Fibroblast of lung (primary cell): Measurements from ENCODE around the gene CCDC157. TPM values are rescaled to one million over a fixed set of nuclear protein-coding genes. Genes with fewer than 3 reads are reported as not detected.

Experiments used
- DNase-seq, 2 donors: peaks; one replicate each; pipeline versions ENCODE4 v3.0.0 to v3.0.0-alpha.2; 2010; ENCODE audit warnings: low read depth in 2 of 2
- H2AFZ ChIP-seq: 2 replicates; pipeline ENCODE4 v1.5.1; 2012; ENCODE audit warnings: low read length, control low read depth, inconsistent platforms
- H3K27ac ChIP-seq: 2 replicates; pipeline ENCODE4 v1.5.1; 2011; ENCODE audit warnings: low read length, control low read depth; ENCODE audit not compliant: insufficient read depth
- H3K27me3 ChIP-seq: 2 replicates; pipeline ENCODE4 v1.5.1; 2011; ENCODE audit warnings: mild to moderate bottlenecking, low read length; ENCODE audit not compliant: control insufficient read depth, insufficient read depth
- H3K36me3 ChIP-seq: 2 replicates; pipeline ENCODE4 v1.5.1; 2011; ENCODE audit warnings: low read length; ENCODE audit not compliant: control insufficient read depth, insufficient read depth
- H3K4me1 ChIP-seq: 2 replicates; pipeline ENCODE4 v1.5.1; 2011; ENCODE audit warnings: low read length; ENCODE audit not compliant: control insufficient read depth, insufficient read depth; ENCODE audit errors: extremely low read depth
- H3K4me2 ChIP-seq: 2 replicates; pipeline ENCODE4 v1.5.1; 2011; ENCODE audit warnings: low read length, control low read depth; ENCODE audit not compliant: insufficient read depth; ENCODE audit errors: extremely low read depth
- H3K4me3 ChIP-seq, 4 experiments: fragments of 200-600 bp in 1 of 4; sonication (generic) in 1 of 4; replicated peaks in 1 of 4; 2 replicates each; pipeline ENCODE4 v1.5.1; 2011 to 2016; ENCODE audit warnings: low read length in 4 of 4, low read depth in 3 of 4, mild to moderate bottlenecking in 3 of 4, control low read depth in 2 of 4, inconsistent platforms in 1 of 4, mixed read lengths in 1 of 4; ENCODE audit not compliant: insufficient read depth in 1 of 4; ENCODE audit errors: control extremely low read depth in 1 of 4
- H3K79me2 ChIP-seq: 2 replicates; pipeline ENCODE4 v1.5.1; 2012; ENCODE audit warnings: mild to moderate bottlenecking, low read length, inconsistent platforms; ENCODE audit not compliant: control insufficient read depth, insufficient read depth
- H3K9ac ChIP-seq: 2 replicates; pipeline ENCODE4 v1.5.1; 2011; ENCODE audit warnings: mild to moderate bottlenecking, low read length, control low read depth; ENCODE audit not compliant: insufficient read depth
- H3K9me3 ChIP-seq: 2 replicates; pipeline ENCODE4 v1.5.1; 2012; ENCODE audit warnings: low read depth, low read length; ENCODE audit not compliant: control insufficient read depth, insufficient read depth
- H4K20me1 ChIP-seq: 2 replicates; pipeline ENCODE4 v1.5.1; 2011; ENCODE audit warnings: low read length; ENCODE audit not compliant: control insufficient read depth, insufficient read depth; ENCODE audit errors: extremely low read depth
- CTCF ChIP-seq, 2 donors: IDR thresholded peaks in 1 of 2; conservative IDR thresholded peaks in 1 of 2; 1 replicate in 1 of 2; 2 replicates in 1 of 2; pipeline ENCODE4 v1.5.1; 2011 to 2012; ENCODE audit warnings: low read length in 2 of 2, control low read depth in 1 of 2, inconsistent platforms in 1 of 2, low read depth in 1 of 2, mild to moderate bottlenecking in 1 of 2
- EZH2 ChIP-seq: IDR thresholded peaks from 2 replicates; pipeline ENCODE4 v1.5.1; 2012; ENCODE audit warnings: low read length, control low read depth, mild to moderate bottlenecking; ENCODE audit errors: missing control alignments
- polyA plus RNA-seq, 2 donors: library from polyadenylated mRNA; depleted of rRNA in 1 of 2; stranded (reverse) in 1 of 2; unstranded in 1 of 2; fragments of >200 nt; gene quantifications; 2 replicates each; pipeline ENCODE4 v1.2.1, GENCODE V29; 2011 to 2012; ENCODE audit warnings: missing spikeins in 1 of 2
- total RNA-seq: library from RNA; depleted of rRNA; stranded (reverse); fragments of >200 nt; gene quantifications from 2 replicates; pipeline ENCODE4 v1.2.1, GENCODE V29; 2014

CCDC157 gene
- total and polyA plus RNA-seq, 2 donors (not counting 1 experiment from before 2014, with no cell fraction given) = 0.77 to 1.5 TPM

- DNase-seq = no peak
- Histone ChIP-seq H3K36me3 (peaks cover 23% of the 10 kb centered on the region), H3K4me2 (no peak overlapping the region), H4K20me1 (no peaks in the 10 kb centered on the region), H3K4me1 (no peaks in the 10 kb centered on the region), H3K27me3 (no peaks in the 10 kb centered on the region), H3K79me2 (peaks cover 27% of the 10 kb centered on the region), H3K4me3 (no peak overlapping the region), H3K9ac (no peak overlapping the region), H3K9me3 (no peaks in the 10 kb centered on the region), H3K27ac (no peak overlapping the region), H2AFZ (no peak overlapping the region)
- TF ChIP-seq EZH2 (no peak), CTCF (conservative IDR thresholded peaks at IDR 0.05 in 1 of 2, IDR thresholded peaks at IDR 0.05 in 1 of 2; ENCODE audit: low read depth in 1 of 2, low read length in 2 of 2) (no peak)
Measured at GRCh38 chr22:30347255-30347892, 9.4 kb upstream of the CCDC157 start.

- no peaks in the 10 kb centered on the region for H3K4me1 ChIP-seq
- no peaks in the 10 kb centered on the region for H3K27me3 ChIP-seq
- H3K9me3 ChIP-seq = no peaks in the 10 kb centered on the region
- H3K79me2 ChIP-seq = peaks cover 30% of the 10 kb centered on the region
- peak overlapping the region; percentile 40 for H3K4me2 ChIP-seq
- H2AFZ ChIP-seq = no peak overlapping the region
- no peak for DNase-seq
- H3K4me3 ChIP-seq = no peak overlapping the region
- no peaks in the 10 kb centered on the region for H4K20me1 ChIP-seq
- peaks cover 25% of the 10 kb centered on the region for H3K36me3 ChIP-seq
- no peak overlapping the region for H3K27ac ChIP-seq
- no peak for TF ChIP-seq CTCF (conservative IDR thresholded peaks at IDR 0.05 in 1 of 2, IDR thresholded peaks at IDR 0.05 in 1 of 2; ENCODE audit: low read depth in 1 of 2, low read length in 2 of 2)
- no peak for TF ChIP-seq EZH2
- no peak overlapping the region for H3K9ac ChIP-seq
Measured at GRCh38 chr22:30348404-30348803, 8.4 kb upstream of the CCDC157 start.

GRCh38 chr22:30348809-30349208 lies 8.0 kb upstream of the CCDC157 start:
- Histone ChIP-seq H3K27ac (no peak overlapping the region), H3K79me2 (peaks cover 33% of the 10 kb centered on the region), H3K9ac (no peak overlapping the region), H3K9me3 (no peaks in the 10 kb centered on the region), H3K36me3 (peaks cover 25% of the 10 kb centered on the region), H3K4me3 (no peak overlapping the region), H2AFZ (no peak overlapping the region), H3K4me2 (peak overlapping the region; percentile 40), H3K4me1 (no peaks in the 10 kb centered on the region), H4K20me1 (no peaks in the 10 kb centered on the region), H3K27me3 (no peaks in the 10 kb centered on the region)
- peak in 1 of 2 donors; percentile 42 for DNase-seq
- TF ChIP-seq EZH2 = no peak
- no peak for TF ChIP-seq CTCF (conservative IDR thresholded peaks at IDR 0.05 in 1 of 2, IDR thresholded peaks at IDR 0.05 in 1 of 2; ENCODE audit: low read depth in 1 of 2, low read length in 2 of 2)
